Measurements from ENCODE around the gene GDI1.

GDI1 gene

DNA sequence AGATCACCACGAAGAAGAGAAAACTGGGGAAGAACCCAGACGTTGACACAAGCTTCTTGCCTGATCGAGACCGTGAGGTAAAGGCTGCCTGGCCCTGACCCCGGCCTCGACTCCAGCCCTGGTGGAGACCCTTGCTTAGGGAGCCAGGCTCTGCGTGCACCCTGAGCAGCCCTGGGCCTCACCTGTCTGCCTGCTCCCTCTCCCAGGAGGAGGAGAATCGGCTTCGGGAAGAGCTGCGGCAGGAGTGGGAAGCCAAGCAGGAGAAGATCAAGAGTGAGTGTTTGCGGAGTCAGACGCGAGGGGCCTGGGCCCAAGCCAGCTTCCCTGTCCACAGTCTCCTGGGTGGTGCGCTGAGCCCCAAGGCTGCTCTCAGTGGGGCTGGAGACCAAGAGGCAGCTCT, 11.5 kb downstream of the GDI1 start:
- Histone ChIP-seq H3K4me1 (ENCODE audit: control insufficient read depth in 1 of 2, insufficient read depth in 1 of 2, low read depth in 1 of 2, low read length in 1 of 2) (peaks cover 10 to 12% of the 10 kb centered on the region in 2 experiments), H3K27ac (no peak overlapping the region), H3K4me3 (ENCODE audit: low read depth in 1 of 2, low read length in 1 of 2) (no peak overlapping the region), H3K9me3 (no peaks in the 10 kb centered on the region), H3K27me3 (no peaks in the 10 kb centered on the region), H3K36me3 (peaks cover 27% of the 10 kb centered on the region)
- TF ChIP-seq, protein P1, sequence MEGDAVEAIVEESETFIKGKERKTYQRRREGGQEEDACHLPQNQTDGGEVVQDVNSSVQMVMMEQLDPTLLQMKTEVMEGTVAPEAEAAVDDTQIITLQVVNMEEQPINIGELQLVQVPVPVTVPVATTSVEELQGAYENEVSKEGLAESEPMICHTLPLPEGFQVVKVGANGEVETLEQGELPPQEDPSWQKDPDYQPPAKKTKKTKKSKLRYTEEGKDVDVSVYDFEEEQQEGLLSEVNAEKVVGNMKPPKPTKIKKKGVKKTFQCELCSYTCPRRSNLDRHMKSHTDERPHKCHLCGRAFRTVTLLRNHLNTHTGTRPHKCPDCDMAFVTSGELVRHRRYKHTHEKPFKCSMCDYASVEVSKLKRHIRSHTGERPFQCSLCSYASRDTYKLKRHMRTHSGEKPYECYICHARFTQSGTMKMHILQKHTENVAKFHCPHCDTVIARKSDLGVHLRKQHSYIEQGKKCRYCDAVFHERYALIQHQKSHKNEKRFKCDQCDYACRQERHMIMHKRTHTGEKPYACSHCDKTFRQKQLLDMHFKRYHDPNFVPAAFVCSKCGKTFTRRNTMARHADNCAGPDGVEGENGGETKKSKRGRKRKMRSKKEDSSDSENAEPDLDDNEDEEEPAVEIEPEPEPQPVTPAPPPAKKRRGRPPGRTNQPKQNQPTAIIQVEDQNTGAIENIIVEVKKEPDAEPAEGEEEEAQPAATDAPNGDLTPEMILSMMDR (IDR thresholded peaks at IDR 0.05), result no peak

DNA sequence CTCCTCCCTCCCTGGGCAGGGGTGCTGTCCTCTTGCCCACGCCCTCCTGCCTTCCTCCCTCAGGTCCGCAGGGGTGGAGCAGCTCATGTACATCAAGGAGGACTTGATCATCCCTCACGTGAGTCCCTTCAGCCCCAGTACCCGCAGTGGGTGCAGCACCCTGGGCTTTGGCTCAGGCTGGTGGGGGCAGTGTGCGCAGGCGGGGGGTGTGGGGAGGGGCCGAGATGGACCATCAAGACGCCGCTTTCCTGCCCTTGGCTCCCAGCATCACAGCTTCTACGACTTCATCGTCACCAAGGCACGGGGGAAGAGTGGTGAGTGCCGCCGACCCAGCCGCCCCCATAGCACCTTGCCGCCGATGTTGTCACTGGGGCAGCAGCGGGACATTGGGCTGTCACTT, 12.7 kb downstream of the GDI1 start:
- H3K4me3 ChIP-seq (ENCODE audit: low read depth in 1 of 2, low read length in 1 of 2), result no peak overlapping the region
- H3K4me1 ChIP-seq (ENCODE audit: control insufficient read depth in 1 of 2, insufficient read depth in 1 of 2, low read depth in 1 of 2, low read length in 1 of 2), result peaks cover 5 to 7% of the 10 kb centered on the region in 2 experiments
- H3K36me3 ChIP-seq, result peaks cover 27% of the 10 kb centered on the region
- H3K9me3 ChIP-seq, result no peaks in the 10 kb centered on the region
- H3K27ac ChIP-seq, result no peak overlapping the region
- no peaks in the 10 kb centered on the region for H3K27me3 ChIP-seq
- TF ChIP-seq, protein P1 (IDR thresholded peaks at IDR 0.05), result no peak

DNA sequence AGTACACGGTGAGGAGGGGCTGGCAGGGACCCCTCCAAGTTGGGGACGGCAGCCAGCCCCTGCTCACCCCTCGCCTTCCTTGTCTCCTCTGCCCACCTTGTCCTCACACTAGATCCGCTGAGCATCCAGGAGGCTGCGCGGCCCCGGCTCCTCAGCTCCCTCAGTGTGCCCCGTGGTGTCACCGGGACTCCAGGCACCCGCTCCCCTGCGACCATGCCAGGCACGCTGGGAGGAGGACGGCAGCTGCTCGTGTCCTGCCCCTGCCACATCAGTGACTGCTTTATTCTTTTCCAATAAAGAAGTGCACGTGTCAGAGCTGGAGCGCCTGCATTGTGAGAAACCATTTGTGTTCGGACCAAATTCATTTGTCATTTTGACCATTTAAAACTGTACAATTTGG, 13.4 kb downstream of the GDI1 start:
- H3K4me3 ChIP-seq (ENCODE audit: low read depth in 1 of 2, low read length in 1 of 2), result no peak overlapping the region
- TF ChIP-seq, protein P1 (IDR thresholded peaks at IDR 0.05), result no peak
- H3K36me3 ChIP-seq, result peaks cover 27% of the 10 kb centered on the region
- peaks cover 0 to under 1% of the 10 kb centered on the region in 2 experiments for H3K4me1 ChIP-seq (ENCODE audit: control insufficient read depth in 1 of 2, insufficient read depth in 1 of 2, low read depth in 1 of 2, low read length in 1 of 2)
- H3K9me3 ChIP-seq, result no peaks in the 10 kb centered on the region
- H3K27me3 ChIP-seq, result no peaks in the 10 kb centered on the region
- H3K27ac ChIP-seq, result no peak overlapping the region

DNA sequence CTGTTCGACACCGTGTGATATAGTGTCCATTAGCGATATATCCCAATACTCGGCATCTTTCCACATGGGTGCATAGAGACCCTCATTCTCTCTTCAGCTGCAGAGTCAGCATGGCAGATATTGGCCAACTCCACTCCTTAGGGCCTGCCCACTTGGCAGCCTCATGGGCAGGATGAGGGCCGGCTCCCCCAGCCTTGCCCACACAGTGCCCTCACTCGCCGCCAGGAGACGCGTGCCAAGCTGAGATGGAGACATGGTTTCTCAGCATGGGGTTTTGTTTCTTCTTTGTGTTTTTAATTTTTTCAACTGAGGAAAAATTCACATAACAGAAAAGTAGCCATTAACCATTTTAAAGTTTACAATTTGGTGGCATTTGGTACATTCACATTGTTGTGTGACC, 15.9 kb downstream of the GDI1 start:
- TF ChIP-seq, protein P1 (IDR thresholded peaks at IDR 0.05), result no peak
- no peak overlapping the region for H3K27ac ChIP-seq
- H3K9me3 ChIP-seq, result no peaks in the 10 kb centered on the region
- H3K36me3 ChIP-seq, result peaks cover 27% of the 10 kb centered on the region
- peaks cover 0 to 4% of the 10 kb centered on the region in 2 experiments for H3K4me1 ChIP-seq (ENCODE audit: control insufficient read depth in 1 of 2, insufficient read depth in 1 of 2, low read depth in 1 of 2, low read length in 1 of 2)
- no peak overlapping the region for H3K4me3 ChIP-seq (ENCODE audit: low read depth in 1 of 2, low read length in 1 of 2)
- H3K27me3 ChIP-seq, result peaks cover 11% of the 10 kb centered on the region

DNA sequence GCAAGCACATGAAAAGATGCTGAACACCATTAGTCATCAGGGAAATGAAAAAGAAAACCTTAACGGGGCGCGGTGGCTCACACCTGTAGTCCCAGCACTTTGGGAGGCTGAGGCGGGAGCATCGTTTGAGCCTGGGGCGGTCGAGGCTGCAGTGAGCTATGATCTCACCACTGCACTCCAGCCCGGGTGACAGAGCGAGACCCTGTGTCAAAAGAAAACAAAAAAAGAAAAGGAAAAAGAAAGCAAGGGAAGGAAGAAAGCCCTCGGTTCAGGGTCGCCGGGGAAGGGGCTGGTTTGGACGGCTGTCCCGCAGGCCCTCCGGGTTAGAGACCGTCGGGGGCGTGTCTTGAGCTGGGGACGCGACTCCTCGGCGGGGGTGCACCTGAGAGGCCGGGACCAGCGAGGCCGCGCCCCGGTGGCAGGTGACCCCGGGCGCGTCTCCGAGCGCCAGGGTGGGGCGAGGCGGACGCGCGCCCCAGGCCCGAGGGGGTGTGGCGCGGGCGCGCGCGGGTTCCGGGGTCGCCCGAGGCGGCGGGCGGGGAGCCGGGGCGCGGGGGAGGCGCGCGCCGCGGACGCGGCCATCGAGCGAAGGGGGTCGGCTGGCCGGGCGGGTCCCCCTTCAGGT, 20.6 kb downstream of the GDI1 start:
- peaks cover 27% of the 10 kb centered on the region for H3K27me3 ChIP-seq
- H3K4me3 ChIP-seq (ENCODE audit: low read depth in 1 of 2, low read length in 1 of 2), result peak overlapping the region; percentile 35 to 46
- no peak overlapping the region for H3K27ac ChIP-seq
- no peaks in the 10 kb centered on the region for H3K36me3 ChIP-seq
- H3K4me1 ChIP-seq (ENCODE audit: control insufficient read depth in 1 of 2, insufficient read depth in 1 of 2, low read depth in 1 of 2, low read length in 1 of 2), result peaks cover 6 to 7% of the 10 kb centered on the region in 2 experiments
- H3K9me3 ChIP-seq, result no peaks in the 10 kb centered on the region
- TF ChIP-seq, protein P1 (IDR thresholded peaks at IDR 0.05), result no peak

All from neutrophil (primary cell).